Measurements from ENCODE around the gene S1PR2.

S1PR2 gene

GRCh38 chr19:10230173-10230860 lies 814 bp downstream of the S1PR2 start:
- H4K91ac ChIP-seq (ENCODE audit: low read length), result peak overlapping the region; percentile 81
- H2AK5ac ChIP-seq (ENCODE audit: low read length, severe bottlenecking), result no peak overlapping the region
- H4K8ac ChIP-seq (ENCODE audit: low read length), result peak overlapping the region; percentile 52
- no peaks in the 10 kb centered on the region for H3K9me3 ChIP-seq (ENCODE audit: control insufficient read depth, low read length)
- peak overlapping the region in 1 of 2 experiments; percentile 66 for H3K23ac ChIP-seq (ENCODE audit: low read length in 2 of 2)
- peaks cover 13% of the 10 kb centered on the region for H3K4me1 ChIP-seq (ENCODE audit: control insufficient read depth, insufficient read depth, low read depth, low read length)
- H3K27ac ChIP-seq (ENCODE audit: low read length, poor library complexity, severe bottlenecking), result no peak overlapping the region
- H3K9ac ChIP-seq (ENCODE audit: low read length), result peak overlapping the region; percentile 94
- H2BK15ac ChIP-seq (ENCODE audit: low read depth, poor library complexity, severe bottlenecking), result peak overlapping the region; percentile 96
- H2AFZ ChIP-seq (ENCODE audit: low read depth, low read length), result peak overlapping the region; percentile 93
- H3K79me1 ChIP-seq (replicated peaks; ENCODE audit: low read length, poor library complexity, severe bottlenecking), result peaks cover 12% of the 10 kb centered on the region
- H2BK5ac ChIP-seq (ENCODE audit: low read depth, low read length, poor library complexity, severe bottlenecking), result no peak overlapping the region
- H3K14ac ChIP-seq (ENCODE audit: low read length in 2 of 2), result peak overlapping the region in 1 of 2 experiments; percentile 97
- H3K18ac ChIP-seq (ENCODE audit: low read depth in 1 of 2, low read length in 2 of 2), result peak overlapping the region; percentile 93 to 99
- H3K4me2 ChIP-seq (ENCODE audit: low read length, poor library complexity, severe bottlenecking), result peak overlapping the region; percentile 86
- H3K4me3 ChIP-seq (ENCODE audit: insufficient read depth in 1 of 2, low read depth in 1 of 2, low read length in 2 of 2), result peak overlapping the region; percentile 85 to 93
- no peaks in the 10 kb centered on the region for H3K36me3 ChIP-seq (ENCODE audit: control insufficient read depth in 1 of 2, insufficient read depth in 2 of 2, low read depth in 1 of 2, low read length in 2 of 2)
- H2BK12ac ChIP-seq (ENCODE audit: low read length in 2 of 2), result peak overlapping the region; percentile 62 to 73
- 2% methylated on average over 45 of the region's 70 CpGs for WGBS
- peak overlapping the region; percentile 87 for H2BK120ac ChIP-seq (ENCODE audit: low read depth, low read length)
- DNase-seq, result peak; percentile 56
- H3K4ac ChIP-seq (ENCODE audit: low read depth in 1 of 2, low read length in 2 of 2), result peak overlapping the region; percentile 71 to 84
- H3K27me3 ChIP-seq (ENCODE audit: control insufficient read depth in 1 of 2, insufficient read depth in 1 of 2, low read length in 2 of 2), result no peaks in the 10 kb centered on the region

- peak; percentile 53 for DNase-seq
- Histone ChIP-seq H3K4me1 (ENCODE audit: control insufficient read depth, insufficient read depth, low read depth, low read length) (peaks cover 11% of the 10 kb centered on the region), H3K9ac (ENCODE audit: low read length) (peak overlapping the region; percentile 94), H2BK12ac (ENCODE audit: low read length in 2 of 2) (no peak overlapping the region), H3K27me3 (ENCODE audit: control insufficient read depth in 1 of 2, insufficient read depth in 1 of 2, low read length in 2 of 2) (no peaks in the 10 kb centered on the region), H3K79me1 (replicated peaks; ENCODE audit: low read length, poor library complexity, severe bottlenecking) (peaks cover 15% of the 10 kb centered on the region), H2AK5ac (ENCODE audit: low read length, severe bottlenecking) (no peak overlapping the region), H4K8ac (ENCODE audit: low read length) (no peak overlapping the region), H3K14ac (ENCODE audit: low read length in 2 of 2) (no peak overlapping the region), H3K18ac (ENCODE audit: low read depth in 1 of 2, low read length in 2 of 2) (no peak overlapping the region), H2AFZ (ENCODE audit: low read depth, low read length) (no peak overlapping the region), H2BK120ac (ENCODE audit: low read depth, low read length) (no peak overlapping the region), H2BK5ac (ENCODE audit: low read depth, low read length, poor library complexity, severe bottlenecking) (no peak overlapping the region), H3K4me3 (ENCODE audit: insufficient read depth in 1 of 2, low read depth in 1 of 2, low read length in 2 of 2) (peak overlapping the region in 1 of 2 experiments; percentile 93), H3K23ac (ENCODE audit: low read length in 2 of 2) (no peak overlapping the region), H3K4ac (ENCODE audit: low read depth in 1 of 2, low read length in 2 of 2) (no peak overlapping the region), H3K36me3 (ENCODE audit: control insufficient read depth in 1 of 2, insufficient read depth in 2 of 2, low read depth in 1 of 2, low read length in 2 of 2) (peaks cover 9 to 10% of the 10 kb centered on the region in 2 experiments), H2BK15ac (ENCODE audit: low read depth, poor library complexity, severe bottlenecking) (no peak overlapping the region), H3K4me2 (ENCODE audit: low read length, poor library complexity, severe bottlenecking) (no peak overlapping the region), H4K91ac (ENCODE audit: low read length) (no peak overlapping the region), H3K27ac (ENCODE audit: low read length, poor library complexity, severe bottlenecking) (no peak overlapping the region), H3K9me3 (ENCODE audit: control insufficient read depth, low read length) (no peaks in the 10 kb centered on the region)
- WGBS, result 83% methylated on average over 2 of the region's 2 CpGs
Measured at GRCh38 chr19:10228920-10229319, 2.2 kb downstream of the S1PR2 start.

GRCh38 chr19:10228393-10228792 lies 2.7 kb downstream of the S1PR2 start:
- no peak overlapping the region for H4K91ac ChIP-seq (ENCODE audit: low read length)
- no peak overlapping the region for H2AK5ac ChIP-seq (ENCODE audit: low read length, severe bottlenecking)
- no peak for DNase-seq
- H3K27me3 ChIP-seq (ENCODE audit: control insufficient read depth in 1 of 2, insufficient read depth in 1 of 2, low read length in 2 of 2), result no peaks in the 10 kb centered on the region
- H2BK120ac ChIP-seq (ENCODE audit: low read depth, low read length), result no peak overlapping the region
- H2BK5ac ChIP-seq (ENCODE audit: low read depth, low read length, poor library complexity, severe bottlenecking), result no peak overlapping the region
- no peak overlapping the region for H2AFZ ChIP-seq (ENCODE audit: low read depth, low read length)
- H3K23ac ChIP-seq (ENCODE audit: low read length in 2 of 2), result no peak overlapping the region
- no peak overlapping the region for H3K4me2 ChIP-seq (ENCODE audit: low read length, poor library complexity, severe bottlenecking)
- no peak overlapping the region for H3K18ac ChIP-seq (ENCODE audit: low read depth in 1 of 2, low read length in 2 of 2)
- H3K4me3 ChIP-seq (ENCODE audit: insufficient read depth in 1 of 2, low read depth in 1 of 2, low read length in 2 of 2), result peak overlapping the region in 1 of 2 experiments; percentile 93
- H3K14ac ChIP-seq (ENCODE audit: low read length in 2 of 2), result no peak overlapping the region
- no peaks in the 10 kb centered on the region for H3K9me3 ChIP-seq (ENCODE audit: control insufficient read depth, low read length)
- peaks cover 11% of the 10 kb centered on the region for H3K4me1 ChIP-seq (ENCODE audit: control insufficient read depth, insufficient read depth, low read depth, low read length)
- H3K4ac ChIP-seq (ENCODE audit: low read depth in 1 of 2, low read length in 2 of 2), result no peak overlapping the region
- WGBS, result 86% methylated on average over 4 of the region's 5 CpGs
- peak overlapping the region; percentile 94 for H3K9ac ChIP-seq (ENCODE audit: low read length)
- H3K36me3 ChIP-seq (ENCODE audit: control insufficient read depth in 1 of 2, insufficient read depth in 2 of 2, low read depth in 1 of 2, low read length in 2 of 2), result peaks cover 14 to 15% of the 10 kb centered on the region in 2 experiments
- H3K79me1 ChIP-seq (replicated peaks; ENCODE audit: low read length, poor library complexity, severe bottlenecking), result peaks cover 15% of the 10 kb centered on the region
- H4K8ac ChIP-seq (ENCODE audit: low read length), result no peak overlapping the region
- H2BK12ac ChIP-seq (ENCODE audit: low read length in 2 of 2), result peak overlapping the region in 1 of 2 experiments; percentile 7
- no peak overlapping the region for H2BK15ac ChIP-seq (ENCODE audit: low read depth, poor library complexity, severe bottlenecking)
- no peak overlapping the region for H3K27ac ChIP-seq (ENCODE audit: low read length, poor library complexity, severe bottlenecking)

- Histone ChIP-seq H3K4me2 (ENCODE audit: low read length, poor library complexity, severe bottlenecking) (no peak overlapping the region), H3K18ac (ENCODE audit: low read depth in 1 of 2, low read length in 2 of 2) (peak overlapping the region in 1 of 2 experiments; percentile 51), H2BK120ac (ENCODE audit: low read depth, low read length) (no peak overlapping the region), H3K9ac (ENCODE audit: low read length) (peak overlapping the region; percentile 74), H3K36me3 (ENCODE audit: control insufficient read depth in 1 of 2, insufficient read depth in 2 of 2, low read depth in 1 of 2, low read length in 2 of 2) (peaks cover 15 to 21% of the 10 kb centered on the region in 2 experiments), H2BK15ac (ENCODE audit: low read depth, poor library complexity, severe bottlenecking) (no peak overlapping the region), H2BK5ac (ENCODE audit: low read depth, low read length, poor library complexity, severe bottlenecking) (no peak overlapping the region), H3K4me1 (ENCODE audit: control insufficient read depth, insufficient read depth, low read depth, low read length) (peaks cover 11% of the 10 kb centered on the region), H3K23ac (ENCODE audit: low read length in 2 of 2) (no peak overlapping the region), H3K79me1 (replicated peaks; ENCODE audit: low read length, poor library complexity, severe bottlenecking) (peaks cover 15% of the 10 kb centered on the region), H2BK12ac (ENCODE audit: low read length in 2 of 2) (peak overlapping the region in 1 of 2 experiments; percentile 24), H4K8ac (ENCODE audit: low read length) (peak overlapping the region; percentile 12), H3K27me3 (ENCODE audit: control insufficient read depth in 1 of 2, insufficient read depth in 1 of 2, low read length in 2 of 2) (no peaks in the 10 kb centered on the region), H3K9me3 (ENCODE audit: control insufficient read depth, low read length) (no peaks in the 10 kb centered on the region), H4K91ac (ENCODE audit: low read length) (peak overlapping the region; percentile 21), H2AFZ (ENCODE audit: low read depth, low read length) (no peak overlapping the region), H3K4me3 (ENCODE audit: insufficient read depth in 1 of 2, low read depth in 1 of 2, low read length in 2 of 2) (peak overlapping the region in 1 of 2 experiments; percentile 62), H3K14ac (ENCODE audit: low read length in 2 of 2) (no peak overlapping the region), H2AK5ac (ENCODE audit: low read length, severe bottlenecking) (no peak overlapping the region), H3K4ac (ENCODE audit: low read depth in 1 of 2, low read length in 2 of 2) (no peak overlapping the region), H3K27ac (ENCODE audit: low read length, poor library complexity, severe bottlenecking) (no peak overlapping the region)
- 85% methylated on average over 28 of the region's 28 CpGs for WGBS
- no peak for DNase-seq
Measured at GRCh38 chr19:10227026-10227971, 3.8 kb downstream of the S1PR2 start.
